Measurements from ENCODE around the gene ARSB. TPM values are rescaled to one million over a fixed set of nuclear protein-coding genes. Genes with fewer than 3 reads are reported as not detected.

ARSB gene
- total RNA-seq, 3 donors from 2014 or later, result 9.8 to 17.6 (median 10.0) TPM

GRCh38 chr5:78782728-78783127 is 202.4 kb downstream of the ARSB start:
- no peak for DNase-seq (ENCODE audit: low spot score in 2 of 2)
- intact Hi-C loops (cut with DNase I; ENCODE audit: low total_unique reads), result no loop called here
- no peak overlapping the region for H3K27ac ChIP-seq
- TF ChIP-seq, protein P1, sequence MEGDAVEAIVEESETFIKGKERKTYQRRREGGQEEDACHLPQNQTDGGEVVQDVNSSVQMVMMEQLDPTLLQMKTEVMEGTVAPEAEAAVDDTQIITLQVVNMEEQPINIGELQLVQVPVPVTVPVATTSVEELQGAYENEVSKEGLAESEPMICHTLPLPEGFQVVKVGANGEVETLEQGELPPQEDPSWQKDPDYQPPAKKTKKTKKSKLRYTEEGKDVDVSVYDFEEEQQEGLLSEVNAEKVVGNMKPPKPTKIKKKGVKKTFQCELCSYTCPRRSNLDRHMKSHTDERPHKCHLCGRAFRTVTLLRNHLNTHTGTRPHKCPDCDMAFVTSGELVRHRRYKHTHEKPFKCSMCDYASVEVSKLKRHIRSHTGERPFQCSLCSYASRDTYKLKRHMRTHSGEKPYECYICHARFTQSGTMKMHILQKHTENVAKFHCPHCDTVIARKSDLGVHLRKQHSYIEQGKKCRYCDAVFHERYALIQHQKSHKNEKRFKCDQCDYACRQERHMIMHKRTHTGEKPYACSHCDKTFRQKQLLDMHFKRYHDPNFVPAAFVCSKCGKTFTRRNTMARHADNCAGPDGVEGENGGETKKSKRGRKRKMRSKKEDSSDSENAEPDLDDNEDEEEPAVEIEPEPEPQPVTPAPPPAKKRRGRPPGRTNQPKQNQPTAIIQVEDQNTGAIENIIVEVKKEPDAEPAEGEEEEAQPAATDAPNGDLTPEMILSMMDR (IDR thresholded peaks at IDR 0.05), result no peak
- no peak for TF ChIP-seq POLR2A (IDR thresholded peaks at IDR 0.05)
- no peak for TF ChIP-seq POLR2AphosphoS5 (IDR thresholded peaks at IDR 0.05)
- H3K4me3 ChIP-seq, result no peak overlapping the region
- no peaks in the 10 kb centered on the region for H3K27me3 ChIP-seq
- no peaks in the 10 kb centered on the region for H3K4me1 ChIP-seq
- H3K36me3 ChIP-seq, result no peaks in the 10 kb centered on the region
- peaks cover 0 to 4% of the 10 kb centered on the region in 2 donors for H3K9me3 ChIP-seq

DNA sequence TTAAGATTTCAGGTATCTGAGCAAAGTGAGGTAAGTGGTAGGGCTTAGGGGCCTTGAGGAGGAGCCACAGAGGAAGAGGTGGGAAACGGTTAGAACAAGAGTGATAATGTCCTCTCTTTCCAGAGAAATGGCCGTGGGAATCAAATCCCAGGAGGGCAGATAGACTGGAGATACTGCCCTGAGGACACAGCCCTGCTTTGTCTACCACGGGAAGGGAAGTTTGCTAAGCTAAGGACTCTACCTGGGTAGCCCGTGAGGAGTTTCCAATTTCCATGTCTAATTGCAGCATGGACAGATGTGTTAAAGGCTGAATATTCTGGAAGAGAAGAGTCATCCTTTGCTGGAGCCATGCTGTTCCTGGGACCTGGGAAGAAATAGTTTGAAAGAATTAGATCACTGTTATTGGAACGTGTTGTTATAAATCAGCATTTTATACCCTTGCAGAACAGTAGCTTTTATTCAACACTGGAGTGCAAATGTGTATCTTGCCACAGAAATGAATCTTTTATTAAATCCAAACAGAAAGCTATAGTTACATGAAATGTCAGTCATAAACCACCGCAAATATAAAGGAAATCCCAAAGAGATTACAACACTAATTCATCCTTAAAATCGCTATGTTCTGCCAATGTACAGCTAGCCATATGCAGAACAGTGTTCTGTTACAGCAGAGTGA is 203.4 kb downstream of the ARSB start:
- H3K4me1 ChIP-seq, result no peaks in the 10 kb centered on the region
- no peaks in the 10 kb centered on the region for H3K36me3 ChIP-seq
- peaks cover 0 to 4% of the 10 kb centered on the region in 2 donors for H3K9me3 ChIP-seq
- no peak for DNase-seq (ENCODE audit: low spot score in 2 of 2)
- TF ChIP-seq POLR2A (IDR thresholded peaks at IDR 0.05) (no peak), POLR2AphosphoS5 (IDR thresholded peaks at IDR 0.05) (no peak)
- TF ChIP-seq, protein P1 (IDR thresholded peaks at IDR 0.05), result no peak
- H3K4me3 ChIP-seq, result no peak overlapping the region
- no peak overlapping the region for H3K27ac ChIP-seq
- intact Hi-C loops (cut with DNase I; ENCODE audit: low total_unique reads), result no loop called here
- H3K27me3 ChIP-seq, result no peaks in the 10 kb centered on the region

DNA sequence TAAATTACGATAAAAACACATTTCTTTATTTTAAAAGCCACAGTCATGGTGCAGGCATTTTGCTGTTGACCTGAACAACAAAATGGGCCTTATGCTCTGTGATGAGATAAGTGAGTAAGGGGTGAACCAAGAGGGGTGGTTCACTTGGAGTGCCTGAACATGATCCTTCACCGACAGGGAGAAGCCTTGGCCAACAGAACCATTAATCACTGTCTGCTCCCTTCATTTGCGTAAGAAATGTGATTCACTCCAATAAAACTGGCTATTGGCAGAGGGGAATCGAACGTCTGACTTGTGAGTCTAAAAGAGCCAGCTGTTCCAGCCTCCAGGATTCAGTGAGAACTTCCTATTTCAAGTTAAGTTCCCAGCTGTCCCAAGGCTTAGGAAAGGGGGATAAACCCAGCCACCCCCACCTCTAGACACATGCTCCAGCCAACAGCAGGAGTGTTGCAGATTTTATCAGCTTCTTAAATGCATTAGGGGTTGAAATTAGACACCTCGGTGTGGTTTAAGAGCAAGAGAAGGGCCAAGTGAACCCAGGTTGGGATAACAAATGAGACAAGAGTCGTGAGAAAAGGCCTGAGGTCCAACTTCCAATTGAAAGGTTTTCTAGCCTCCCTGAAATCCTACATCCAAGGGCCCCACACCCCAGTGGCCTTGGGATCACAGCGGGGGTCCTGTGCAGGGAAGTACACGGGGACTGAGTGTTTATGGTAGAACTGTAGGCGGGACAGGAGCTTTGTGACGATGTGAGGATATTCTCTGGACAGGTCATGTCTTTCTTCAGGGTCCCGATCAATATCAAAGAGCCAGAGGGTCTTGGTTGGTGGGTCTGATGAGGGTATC is 205.1 kb downstream of the ARSB start:
- Histone ChIP-seq H3K36me3 (no peaks in the 10 kb centered on the region), H3K4me3 (no peak overlapping the region), H3K9me3 (peaks cover 0 to 4% of the 10 kb centered on the region in 2 donors), H3K4me1 (no peaks in the 10 kb centered on the region), H3K27ac (no peak overlapping the region), H3K27me3 (no peaks in the 10 kb centered on the region)
- intact Hi-C loops (cut with DNase I; ENCODE audit: low total_unique reads), result no loop called here
- no peak for DNase-seq (ENCODE audit: low spot score in 2 of 2)
- TF ChIP-seq POLR2A (IDR thresholded peaks at IDR 0.05), result no peak
- TF ChIP-seq POLR2AphosphoS5 (IDR thresholded peaks at IDR 0.05), result no peak
- TF ChIP-seq, protein P1 (IDR thresholded peaks at IDR 0.05), result no peak

GRCh38 chr5:78779262-78779661 is 205.8 kb downstream of the ARSB start:
- Histone ChIP-seq H3K4me3 (no peak overlapping the region), H3K27me3 (no peaks in the 10 kb centered on the region), H3K36me3 (no peaks in the 10 kb centered on the region), H3K4me1 (no peaks in the 10 kb centered on the region), H3K27ac (no peak overlapping the region), H3K9me3 (peaks cover 0 to 2% of the 10 kb centered on the region in 2 donors)
- TF ChIP-seq POLR2A (IDR thresholded peaks at IDR 0.05) (no peak), POLR2AphosphoS5 (IDR thresholded peaks at IDR 0.05) (no peak)
- TF ChIP-seq, protein P1 (IDR thresholded peaks at IDR 0.05), result no peak
- no peak for DNase-seq (ENCODE audit: low spot score in 2 of 2)
- intact Hi-C loops (cut with DNase I; ENCODE audit: low total_unique reads), result no loop called here

DNA sequence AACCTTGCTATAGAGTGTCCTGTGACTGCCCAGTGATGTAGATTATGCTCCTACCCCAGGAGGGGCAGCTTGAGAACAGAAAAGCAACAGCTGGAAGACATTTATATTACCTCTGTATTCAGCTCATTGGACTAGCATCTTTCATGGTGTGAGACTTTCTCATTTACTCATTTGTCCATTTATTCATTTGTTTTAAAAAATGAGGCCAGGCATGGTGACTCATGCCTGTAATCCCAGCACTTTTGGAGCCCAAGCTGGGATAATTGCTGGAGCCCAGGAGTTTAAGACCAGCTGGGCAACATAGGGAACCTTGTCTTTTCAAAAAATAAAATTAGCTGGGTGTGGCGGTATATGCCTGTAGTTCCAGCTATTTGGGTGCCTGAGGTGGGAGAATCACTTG is 206.6 kb downstream of the ARSB start:
- Histone ChIP-seq H3K36me3 (no peaks in the 10 kb centered on the region), H3K4me3 (no peak overlapping the region), H3K9me3 (no peaks in the 10 kb centered on the region), H3K27me3 (no peaks in the 10 kb centered on the region), H3K27ac (no peak overlapping the region), H3K4me1 (no peaks in the 10 kb centered on the region)
- no peak for DNase-seq (ENCODE audit: low spot score in 2 of 2)
- TF ChIP-seq POLR2A (IDR thresholded peaks at IDR 0.05), result no peak
- TF ChIP-seq, protein P1 (IDR thresholded peaks at IDR 0.05), result no peak
- TF ChIP-seq POLR2AphosphoS5 (IDR thresholded peaks at IDR 0.05), result no peak
- intact Hi-C loops (cut with DNase I; ENCODE audit: low total_unique reads), result no loop called here

Data from breast epithelium (tissue), 4 donors.